Natural killer cell (primary cell): ENCODE measurements around the gene MB21D2. TPM values are rescaled to one million over a fixed set of nuclear protein-coding genes. Genes with fewer than 3 reads are reported as not detected.

Experiments used
- ATAC-seq, 3 donors: fragments of 150-1000 bp in 2 of 3; fragments of 200-7000 bp in 1 of 3; cut with Tn5 transposase; 1 replicate in 1 of 3; 2 replicates in 2 of 3; pipeline ENCODE4 v1.10.0; 2021; ENCODE audit warnings: mild to moderate bottlenecking in 2 of 3, moderate library complexity in 2 of 3
- DNase-seq, 2 donors: peaks; one replicate each; pipeline versions ENCODE4 v3.0.0 to v3.0.0-alpha.2; 2013 to 2021; ENCODE audit warnings: mixed read lengths in 1 of 2
- H3K27ac ChIP-seq: one replicate; pipeline ENCODE4 v1.5.1; 2013; ENCODE audit warnings: mild to moderate bottlenecking, low read length
- H3K27me3 ChIP-seq: one replicate; pipeline ENCODE4 v1.6.1; 2013; ENCODE audit warnings: low read length; ENCODE audit not compliant: control insufficient read depth, insufficient read depth
- H3K36me3 ChIP-seq: one replicate; pipeline ENCODE4 v1.6.1; 2013; ENCODE audit warnings: low read length; ENCODE audit not compliant: control insufficient read depth, insufficient read depth
- H3K4me1 ChIP-seq: one replicate; pipeline ENCODE4 v1.6.1; 2013; ENCODE audit warnings: low read length; ENCODE audit not compliant: control insufficient read depth, insufficient read depth
- H3K4me3 ChIP-seq: one replicate; pipeline ENCODE4 v1.5.1; 2013; ENCODE audit warnings: low read length
- H3K9me3 ChIP-seq: one replicate; pipeline ENCODE4 v1.6.1; 2013; ENCODE audit warnings: low read length; ENCODE audit not compliant: control insufficient read depth, insufficient read depth
- H3K27ac Mint-ChIP-seq, 2 donors: one replicate each; pipeline ENCODE4 v1.8.0; 2022; ENCODE audit warnings: mild to moderate bottlenecking in 2 of 2, mixed read lengths in 2 of 2, moderate library complexity in 1 of 2
- H3K27me3 Mint-ChIP-seq, 2 donors: one replicate each; pipeline ENCODE4 v1.8.0; 2022; ENCODE audit warnings: low read depth in 2 of 2, mixed read lengths in 2 of 2
- H3K36me3 Mint-ChIP-seq: one replicate; pipeline ENCODE4 v1.8.0; 2022; ENCODE audit warnings: mixed read lengths
- H3K4me1 Mint-ChIP-seq, 2 donors: one replicate each; pipeline ENCODE4 v1.8.0; 2022; ENCODE audit warnings: mixed read lengths in 2 of 2
- H3K4me3 Mint-ChIP-seq: one replicate; pipeline ENCODE4 v1.8.0; 2022; ENCODE audit warnings: mild to moderate bottlenecking, moderate library complexity, mixed read lengths
- H3K9me3 Mint-ChIP-seq, 2 donors: one replicate each; pipeline ENCODE4 v1.8.0; 2022; ENCODE audit warnings: mixed read lengths in 2 of 2
- CTCF ChIP-seq: fragments of 200-600 bp; IDR thresholded peaks from one replicate; pipeline ENCODE4 v1.8.0; 2022; ENCODE audit warnings: antibody characterized with exemption
- WGBS: methylation state at CpG from one replicate; pipeline ENCODE4 v1.1.7; 2013; ENCODE audit warnings: missing lambda C conversion rate; ENCODE audit not compliant: insufficient coverage; 5-methylcytosine and 5-hydroxymethylcytosine counted together
- intact Hi-C: fragments of 100-400 bp; cut with micrococcal nuclease; formaldehyde crosslinking; loops from one replicate; pipeline ENCODE4 v1.14.2; 2022
- total RNA-seq, 4 donors: library from RNA; stranded (reverse); fragments of 120-200 nt in 1 of 4; gene quantifications; one replicate each; pipeline versions ENCODE4 v1.2.3 to v1.2.4, GENCODE V29; 2013 to 2022

Gene MB21D2
- total RNA-seq, 3 donors from 2014 or later (not counting 1 experiment from before 2014, with no cell fraction given): 0.19 to 0.45 (median 0.27) TPM

GRCh38 chr3:192927016-192927415 is 9.4 kb upstream of the MB21D2 start:
- no peaks in the 10 kb centered on the region for H3K4me1 ChIP-seq
- H3K9me3 ChIP-seq: no peaks in the 10 kb centered on the region
- Mint-ChIP-seq H3K4me1 (no peaks in the 10 kb centered on the region), H3K4me3 (no peak overlapping the region), H3K9me3 (peaks cover 0 to 3% of the 10 kb centered on the region in 2 donors), H3K27ac (no peak overlapping the region), H3K36me3 (no peaks in the 10 kb centered on the region), H3K27me3 (peaks cover 3 to 6% of the 10 kb centered on the region in 2 donors)
- H3K27ac ChIP-seq: no peak overlapping the region
- DNase-seq: no peak
- no peaks in the 10 kb centered on the region for H3K27me3 ChIP-seq
- WGBS: 75% methylated on average over 1 of the region's 3 CpGs
- no peaks in the 10 kb centered on the region for H3K36me3 ChIP-seq
- intact Hi-C loops: no loop called here
- ATAC-seq: no peak
- no peak overlapping the region for H3K4me3 ChIP-seq
- no peak for TF ChIP-seq CTCF

GRCh38 chr3:192923731-192924130 is 6.1 kb upstream of the MB21D2 start:
- no peak overlapping the region for H3K27ac Mint-ChIP-seq

GRCh38 chr3:192921793-192922192 is 4.1 kb upstream of the MB21D2 start:
- Histone ChIP-seq H3K27me3 (peaks cover 17% of the 10 kb centered on the region), H3K9me3 (no peaks in the 10 kb centered on the region), H3K36me3 (no peaks in the 10 kb centered on the region), H3K27ac (no peak overlapping the region), H3K4me3 (no peak overlapping the region), H3K4me1 (peaks cover 13% of the 10 kb centered on the region)
- H3K27me3 Mint-ChIP-seq: peaks cover 32 to 44% of the 10 kb centered on the region in 2 donors
- H3K9me3 Mint-ChIP-seq: peaks cover 0 to 2% of the 10 kb centered on the region in 2 donors
- intact Hi-C loops: no loop called here
- H3K27ac Mint-ChIP-seq: no peak overlapping the region
- H3K4me1 Mint-ChIP-seq: peaks cover 8 to 12% of the 10 kb centered on the region in 2 donors
- no peaks in the 10 kb centered on the region for H3K36me3 Mint-ChIP-seq
- no peak for ATAC-seq
- H3K4me3 Mint-ChIP-seq: no peak overlapping the region
- DNase-seq: no peak
- TF ChIP-seq CTCF: no peak

More at GRCh38 chr3:192923731-192924130, 6.1 kb upstream of the MB21D2 start:
- WGBS: 76% methylated on average over 2 of the region's 2 CpGs
- no peak for TF ChIP-seq CTCF
- Histone ChIP-seq H3K9me3 (no peaks in the 10 kb centered on the region), H3K4me1 (no peaks in the 10 kb centered on the region), H3K27ac (no peak overlapping the region), H3K27me3 (peaks cover 2% of the 10 kb centered on the region), H3K36me3 (no peaks in the 10 kb centered on the region), H3K4me3 (no peak overlapping the region)
- ATAC-seq (no peak), DNase-seq (no peak)
- H3K4me1 Mint-ChIP-seq: peaks cover 0 to 4% of the 10 kb centered on the region in 2 donors
- intact Hi-C loops: no loop called here
- no peaks in the 10 kb centered on the region for H3K36me3 Mint-ChIP-seq
- H3K9me3 Mint-ChIP-seq: peaks cover 0 to 3% of the 10 kb centered on the region in 2 donors
- no peak overlapping the region for H3K4me3 Mint-ChIP-seq
- H3K27me3 Mint-ChIP-seq: peaks cover 17 to 30% of the 10 kb centered on the region in 2 donors

DNA sequence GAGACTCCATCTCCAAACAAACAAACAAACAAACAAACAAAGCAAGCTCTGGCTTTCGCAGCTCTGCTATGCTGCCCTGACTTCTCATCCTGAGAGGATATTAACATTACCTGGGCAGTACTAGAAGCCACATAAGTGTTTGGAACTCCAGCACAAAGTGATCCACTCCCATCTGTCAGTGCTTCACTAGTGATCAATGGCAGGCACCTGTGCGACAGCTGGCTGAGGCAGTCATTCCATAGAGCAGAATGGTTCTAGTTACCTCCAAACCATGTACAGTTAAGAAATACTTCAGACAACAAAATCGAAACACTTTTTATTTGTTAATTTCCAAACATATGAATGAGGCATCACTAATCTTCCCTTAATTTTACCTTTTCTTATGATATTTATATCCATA is 2.8 kb upstream of the MB21D2 start:
- no peak overlapping the region for H3K4me3 ChIP-seq
- ATAC-seq (no peak), DNase-seq (no peak)
- H3K27me3 ChIP-seq: peaks cover 27% of the 10 kb centered on the region
- no peaks in the 10 kb centered on the region for H3K36me3 ChIP-seq
- TF ChIP-seq CTCF: no peak
- H3K4me1 Mint-ChIP-seq: peaks cover 12 to 13% of the 10 kb centered on the region in 2 donors
- H3K36me3 Mint-ChIP-seq: no peaks in the 10 kb centered on the region
- peaks cover 18% of the 10 kb centered on the region for H3K4me1 ChIP-seq
- H3K27me3 Mint-ChIP-seq: peaks cover 43 to 58% of the 10 kb centered on the region in 2 donors
- intact Hi-C loops: no loop called here
- peaks cover 0 to 2% of the 10 kb centered on the region in 2 donors for H3K9me3 Mint-ChIP-seq
- 88% methylated on average over 3 of the region's 3 CpGs for WGBS
- H3K9me3 ChIP-seq: no peaks in the 10 kb centered on the region
- H3K27ac ChIP-seq: no peak overlapping the region
- H3K27ac Mint-ChIP-seq: no peak overlapping the region
- no peak overlapping the region for H3K4me3 Mint-ChIP-seq
